Measurements from ENCODE around the gene CFAP92.

- TF ChIP-seq POLR2A (IDR thresholded peaks at IDR 0.05) (no peak), CTCF (IDR thresholded peaks at IDR 0.05) (no peak), POLR2AphosphoS5 (IDR thresholded peaks at IDR 0.05) (no peak)
These were observed 9.8 kb upstream of the CFAP92 start for GRCh38 chr3:129003578-129004112.

Data from breast epithelium (tissue), 3 donors.